HG03108 (cell line): ENCODE measurements around the gene PKDREJ.

Source experiments
- ATAC-seq: cut with Tn5 transposase; IDR thresholded peaks from one replicate; pipeline ENCODE4 v1.9.1; 2021; ENCODE audit warnings: moderate library complexity; ENCODE audit not compliant: unreplicated experiment

Gene PKDREJ

DNA sequence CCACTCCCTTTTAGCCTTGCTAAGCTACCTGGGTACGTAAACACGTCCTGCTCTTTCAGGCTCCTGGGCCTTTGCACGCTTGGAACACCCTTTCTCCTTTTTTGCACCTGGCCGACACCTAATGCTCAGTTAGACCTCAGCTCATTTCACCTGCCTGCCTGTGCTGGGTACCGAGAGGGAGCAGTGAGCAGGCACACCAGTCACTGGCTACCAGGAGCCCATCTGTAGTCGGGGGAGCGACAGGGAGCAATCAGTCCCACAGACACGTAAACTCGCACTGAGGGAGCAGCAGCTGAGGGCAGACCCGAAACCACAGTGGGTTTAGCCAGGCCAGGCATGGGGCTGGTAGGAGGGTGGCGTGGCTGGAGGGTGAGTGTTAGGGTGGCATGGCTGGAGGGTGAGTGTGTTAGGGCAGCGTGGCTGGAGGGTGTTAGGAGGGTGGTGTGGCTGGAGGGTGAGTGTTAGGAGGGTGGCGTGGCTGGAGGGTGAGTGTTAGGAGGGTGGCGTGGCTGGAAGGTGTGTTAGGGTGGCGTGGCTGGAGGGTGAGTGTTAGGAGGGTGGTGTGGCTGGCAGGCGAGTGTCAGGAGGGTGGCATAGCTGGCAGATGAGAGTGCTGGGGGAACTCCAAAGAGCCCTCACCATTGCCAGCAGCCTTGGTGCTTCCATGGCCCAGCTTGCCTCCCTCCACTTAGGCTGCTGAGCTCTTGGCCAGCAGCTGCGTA, 27.1 kb upstream of the PKDREJ start:
- ATAC-seq = no peak

GRCh38 chr22:46289244-46289891, 26.2 kb upstream of the PKDREJ start:
- no peak for ATAC-seq

GRCh38 chr22:46288846-46289243, 25.7 kb upstream of the PKDREJ start:
- no peak for ATAC-seq

DNA sequence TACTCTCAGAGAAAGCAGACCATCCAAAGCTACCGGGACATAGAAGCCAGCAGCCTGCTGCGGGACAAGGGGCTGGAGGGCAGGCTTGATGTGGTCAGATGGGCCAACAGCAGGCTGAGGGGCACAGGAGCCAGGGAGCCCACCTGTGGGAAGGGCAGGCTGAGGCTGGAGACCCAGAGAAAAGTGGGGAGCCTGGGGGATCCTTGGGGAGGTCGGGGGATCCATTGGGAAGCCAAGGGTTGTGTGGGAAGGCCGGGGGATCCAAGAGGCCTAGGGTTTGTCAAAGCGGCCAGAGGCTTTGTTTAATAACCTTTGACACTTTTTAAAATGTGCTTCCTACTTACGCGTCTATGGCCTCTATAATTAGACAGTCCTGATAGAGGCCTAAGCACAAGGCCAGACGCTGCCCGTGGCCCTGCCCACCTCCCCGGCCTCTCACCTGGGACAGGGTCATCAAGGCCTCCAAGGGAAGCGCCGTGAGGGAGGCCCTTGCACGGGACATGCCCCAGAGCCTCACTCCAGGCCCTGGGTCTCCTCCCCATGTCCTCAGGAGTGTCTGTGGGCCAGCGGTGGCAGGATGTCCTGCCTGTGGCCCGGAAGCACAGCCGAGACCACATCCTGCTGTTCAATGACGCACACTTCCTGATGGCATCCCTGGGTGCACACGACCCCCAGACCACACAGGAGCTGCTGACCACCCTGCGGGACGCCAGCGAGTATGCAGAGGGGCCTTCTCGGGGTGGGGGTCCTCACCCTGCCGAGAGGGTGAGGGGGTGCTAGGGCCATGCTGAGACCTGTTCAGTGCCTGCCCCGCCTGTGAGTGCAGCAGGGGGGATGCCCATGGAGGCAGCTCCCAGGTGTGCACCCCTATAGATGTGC, 25.0 kb upstream of the PKDREJ start:
- ATAC-seq = peak; percentile 77

DNA sequence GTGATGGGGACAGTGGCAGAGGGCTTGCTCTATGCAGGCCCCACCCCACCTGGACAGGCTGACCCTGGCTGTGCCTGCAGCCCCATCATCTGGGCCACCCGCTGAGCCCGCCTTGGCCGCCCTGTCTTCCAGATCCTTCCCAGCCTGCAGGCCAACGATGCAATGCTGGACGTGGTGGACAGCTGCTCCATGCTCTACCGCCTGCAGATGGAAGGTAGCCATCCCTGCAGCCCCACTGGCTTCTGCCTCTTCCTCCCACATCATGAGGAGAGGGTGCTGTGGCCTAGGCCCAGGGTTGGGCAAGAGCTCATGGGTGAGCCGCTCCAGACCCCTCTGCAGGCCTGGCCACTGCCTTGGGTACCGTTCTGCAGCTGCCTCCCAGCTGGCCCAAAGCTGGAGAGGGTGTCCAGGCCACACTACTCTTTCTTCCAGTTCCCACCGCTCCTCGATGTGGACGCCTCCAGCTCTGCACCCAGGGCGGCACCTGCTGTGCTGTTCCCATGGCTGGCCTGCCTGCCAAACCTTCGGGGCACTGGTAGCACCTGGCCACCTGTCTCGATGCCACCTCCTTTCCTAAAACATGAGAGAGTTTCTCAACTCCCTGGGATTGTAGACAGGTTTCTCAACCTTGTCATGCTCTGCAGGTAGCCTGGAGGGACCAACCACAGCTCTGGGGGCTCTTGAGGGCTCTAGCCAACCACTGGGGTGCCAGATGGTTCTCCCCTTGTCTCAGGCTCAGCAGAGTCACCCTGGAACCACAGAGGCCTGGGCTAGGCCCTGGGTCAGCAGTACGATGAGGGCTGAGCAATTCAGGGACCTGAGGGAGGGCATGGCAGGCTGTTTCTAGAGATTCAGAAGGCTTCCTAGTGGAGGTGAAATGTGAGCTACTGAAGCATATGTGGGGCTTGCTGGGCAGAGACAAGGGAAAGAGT, 24.1 kb upstream of the PKDREJ start:
- no peak for ATAC-seq

- ATAC-seq = no peak
Observed at GRCh38 chr22:46286006-46286405, 22.9 kb upstream of the PKDREJ start.

- no peak for ATAC-seq
Observed at GRCh38 chr22:46281866-46282678, 18.9 kb upstream of the PKDREJ start.

- ATAC-seq = peak; percentile 53
Observed at GRCh38 chr22:46280999-46281623, 18.0 kb upstream of the PKDREJ start.

DNA sequence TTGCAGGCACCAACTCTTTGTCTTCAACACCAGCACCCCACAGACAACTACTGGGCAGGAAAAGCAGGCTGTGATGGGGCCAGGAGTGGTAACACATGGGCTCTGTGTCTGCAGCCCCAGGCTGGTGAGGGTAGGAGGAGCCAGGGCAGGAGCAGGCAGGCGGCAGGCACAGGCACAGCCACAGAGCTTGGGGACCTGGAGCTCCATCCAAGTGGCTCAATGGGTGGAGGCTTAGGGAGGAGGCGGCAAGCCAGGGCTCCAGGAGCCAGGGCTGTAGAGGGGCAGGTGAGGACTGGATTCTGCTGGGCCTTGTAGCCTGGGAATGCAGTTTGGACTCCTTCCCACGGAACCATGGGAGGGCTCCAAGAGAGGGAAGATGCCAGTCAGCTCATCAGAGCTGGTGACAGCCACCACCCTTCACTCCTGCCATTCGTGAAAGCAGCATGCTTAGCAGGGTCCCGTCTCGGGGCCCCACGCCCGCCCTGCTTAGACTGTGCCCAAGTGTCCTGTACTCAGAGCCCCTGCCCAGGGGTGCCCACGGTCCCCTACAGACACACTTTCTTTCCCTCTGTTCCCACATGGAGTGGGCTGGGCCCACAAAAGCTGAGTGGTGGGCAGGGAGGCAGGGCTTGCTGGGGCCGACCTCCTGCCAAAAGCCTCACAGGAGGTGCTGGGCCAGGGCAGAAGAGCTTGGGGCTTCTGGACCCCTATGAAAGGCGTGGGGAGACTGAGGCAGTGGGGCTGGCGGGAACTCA, 17.1 kb upstream of the PKDREJ start:
- no peak for ATAC-seq

GRCh38 chr22:46278656-46279645, 15.8 kb upstream of the PKDREJ start:
- no peak for ATAC-seq

- no peak for ATAC-seq
Observed at GRCh38 chr22:46276563-46276962, 13.4 kb upstream of the PKDREJ start.

DNA sequence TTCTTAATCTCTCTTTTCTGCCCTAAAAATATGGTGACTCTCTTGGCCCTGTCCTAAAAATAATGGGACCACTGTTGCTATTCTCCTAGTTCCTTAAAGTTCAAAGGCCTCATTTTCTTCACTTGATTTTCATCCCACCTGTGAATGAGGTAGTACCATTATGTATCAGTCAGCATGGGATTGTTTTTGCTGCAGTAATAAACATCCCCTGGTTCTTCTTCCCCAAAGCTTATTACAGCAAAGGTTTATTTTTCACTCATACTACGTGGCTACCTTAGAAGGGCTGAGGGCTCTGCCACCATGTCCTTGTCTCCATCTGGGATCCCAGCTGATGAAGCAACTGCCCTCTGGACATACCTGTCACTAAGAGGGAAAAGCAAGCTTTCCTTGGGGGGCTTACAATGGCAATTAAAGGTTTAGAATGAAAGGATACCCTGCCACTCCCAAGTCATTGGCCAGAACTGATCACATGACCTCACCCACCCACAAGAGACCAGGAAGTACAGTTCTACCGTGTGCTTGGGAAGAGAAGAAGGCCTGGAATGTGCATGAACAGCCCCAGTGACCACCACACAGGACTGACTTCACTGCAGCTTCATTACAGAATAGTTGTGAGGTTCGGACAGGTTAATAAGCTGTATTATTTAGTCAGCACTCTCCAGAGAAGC, 12.4 kb upstream of the PKDREJ start:
- ATAC-seq = no peak

DNA sequence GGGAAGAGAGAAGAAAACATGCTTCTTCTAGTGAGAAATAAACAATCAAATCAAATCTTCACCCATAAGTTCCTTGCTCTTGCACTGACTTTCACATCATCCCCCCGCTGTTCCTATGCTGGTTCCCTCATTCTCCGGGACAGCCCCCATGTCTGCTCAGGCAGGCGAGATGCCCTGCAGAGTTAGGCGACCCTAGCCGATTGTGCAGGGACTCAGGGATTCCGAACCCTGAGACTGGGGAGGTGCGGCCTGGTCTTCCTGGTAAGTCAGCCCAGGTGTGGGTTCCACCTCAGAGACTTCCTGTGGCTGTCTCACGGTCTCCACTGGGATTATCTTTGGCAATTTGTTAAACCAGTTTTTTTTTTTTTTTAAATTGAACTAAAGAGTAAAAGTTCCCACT, 11.2 kb upstream of the PKDREJ start:
- no peak for ATAC-seq

DNA sequence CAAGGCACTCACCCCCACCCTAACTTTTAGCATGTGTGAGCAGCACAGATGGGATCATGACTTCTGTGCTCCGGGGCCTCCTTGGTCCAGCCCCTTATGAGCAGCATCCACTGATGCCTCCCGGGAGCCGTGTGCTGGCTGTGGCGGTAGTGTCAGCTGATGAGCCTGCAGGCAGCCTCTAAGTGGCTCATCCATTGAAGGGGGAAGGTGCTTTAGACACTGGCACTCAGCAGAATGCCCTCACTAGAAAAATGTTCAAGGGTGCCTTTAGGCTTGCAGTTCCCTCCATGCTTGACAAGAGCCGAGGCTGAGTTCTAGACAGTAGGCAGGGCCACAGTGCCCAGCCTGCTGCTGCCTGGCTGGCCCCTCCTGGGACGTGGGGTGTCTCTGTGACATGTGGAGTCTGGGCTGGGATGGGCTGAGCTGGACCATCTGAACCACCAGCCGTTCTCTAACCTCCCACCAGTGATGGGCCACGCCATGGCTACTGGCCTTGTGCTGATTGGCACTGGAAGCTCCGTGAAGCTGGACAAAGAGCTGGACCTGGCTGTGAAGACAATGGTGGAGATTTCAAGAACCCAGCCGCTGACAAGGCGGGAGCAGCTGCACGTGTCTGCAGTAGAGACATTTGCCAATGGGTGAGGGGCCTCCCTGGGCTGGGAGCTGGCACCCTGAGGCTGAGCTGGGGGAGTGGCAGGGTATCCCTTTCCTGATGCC, 10.4 kb upstream of the PKDREJ start:
- ATAC-seq = no peak

DNA sequence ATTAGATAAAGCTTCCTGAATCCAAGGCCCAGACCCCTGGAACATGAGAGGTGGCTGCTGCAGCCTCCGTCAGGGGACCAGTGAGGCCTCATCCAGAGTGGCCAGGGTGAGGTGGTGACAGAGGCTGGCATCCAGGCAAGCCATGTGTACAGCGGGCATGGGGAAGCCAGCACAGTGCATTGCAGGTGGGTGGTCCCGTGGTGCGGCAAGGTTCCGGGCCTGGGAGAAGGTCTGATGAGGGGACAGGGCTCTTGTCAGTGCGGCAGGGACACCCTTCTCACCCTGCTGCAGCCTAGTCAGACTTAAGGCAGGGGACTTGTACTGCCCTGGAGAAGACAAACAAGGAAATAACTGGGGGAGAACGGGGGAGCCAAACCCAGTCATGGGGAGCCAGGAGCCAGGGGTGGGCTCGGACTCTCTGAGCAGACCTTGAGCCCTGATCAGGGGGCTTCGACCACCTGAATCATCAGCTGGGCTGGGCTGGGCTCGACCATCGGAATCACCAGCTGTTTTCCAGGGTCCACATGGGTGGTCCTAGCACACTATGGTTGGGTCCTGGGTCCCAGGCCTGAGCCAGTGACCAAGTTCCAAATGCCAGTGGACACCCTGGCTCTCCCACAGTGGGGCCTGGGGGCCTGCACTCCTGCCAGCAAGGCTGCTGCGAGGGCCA, 9.8 kb upstream of the PKDREJ start:
- ATAC-seq = no peak

- ATAC-seq = no peak
Observed at GRCh38 chr22:46272196-46272595, 9.1 kb upstream of the PKDREJ start.
